ENCODE measurements around the gene NAGLU. TPM values are rescaled to one million over a fixed set of nuclear protein-coding genes. Genes with fewer than 3 reads are reported as not detected.

NAGLU gene
- total and polyA plus RNA-seq, 2 of the 13 experiments (the other 11 are each of a cell fraction or from before 2014, with no cell fraction given), result 28.2 to 40.1 TPM

DNA sequence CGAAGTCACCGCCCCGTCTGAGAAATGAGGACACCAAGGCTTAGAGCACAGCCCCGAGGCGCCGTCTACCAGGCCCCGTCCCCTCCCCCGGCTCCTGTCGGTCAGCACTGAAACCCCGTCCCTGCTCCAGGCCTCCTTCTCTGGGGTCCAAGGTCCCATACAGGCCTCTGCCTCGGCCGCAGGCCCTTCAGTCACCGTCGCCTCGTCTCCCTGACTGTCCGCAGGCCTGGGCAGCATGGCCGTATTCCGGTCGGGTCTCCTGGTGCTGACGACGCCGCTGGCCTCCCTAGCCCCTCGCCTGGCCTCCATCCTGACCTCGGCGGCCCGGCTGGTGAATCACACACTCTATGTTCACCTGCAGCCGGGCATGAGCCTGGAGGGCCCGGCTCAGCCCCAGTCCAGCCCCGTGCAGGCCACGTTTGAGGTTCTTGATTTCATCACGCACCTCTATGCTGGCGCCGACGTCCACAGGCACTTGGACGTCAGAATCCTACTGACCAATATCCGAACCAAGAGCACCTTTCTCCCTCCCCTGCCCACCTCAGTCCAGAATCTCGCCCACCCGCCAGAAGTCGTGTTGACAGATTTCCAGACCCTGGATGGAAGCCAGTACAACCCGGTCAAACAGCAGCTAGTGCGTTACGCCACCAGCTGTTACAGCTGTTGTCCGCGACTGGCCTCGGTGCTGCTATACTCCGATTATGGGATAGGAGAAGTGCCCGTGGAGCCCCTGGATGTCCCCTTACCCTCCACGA lies 26.5 kb downstream of the NAGLU start (continued):
- TF ChIP-seq ZNF879 (CRISPR knock-in tag; IDR thresholded peaks at IDR 0.05), result peak; percentile 88
- TF ChIP-seq, protein P1, sequence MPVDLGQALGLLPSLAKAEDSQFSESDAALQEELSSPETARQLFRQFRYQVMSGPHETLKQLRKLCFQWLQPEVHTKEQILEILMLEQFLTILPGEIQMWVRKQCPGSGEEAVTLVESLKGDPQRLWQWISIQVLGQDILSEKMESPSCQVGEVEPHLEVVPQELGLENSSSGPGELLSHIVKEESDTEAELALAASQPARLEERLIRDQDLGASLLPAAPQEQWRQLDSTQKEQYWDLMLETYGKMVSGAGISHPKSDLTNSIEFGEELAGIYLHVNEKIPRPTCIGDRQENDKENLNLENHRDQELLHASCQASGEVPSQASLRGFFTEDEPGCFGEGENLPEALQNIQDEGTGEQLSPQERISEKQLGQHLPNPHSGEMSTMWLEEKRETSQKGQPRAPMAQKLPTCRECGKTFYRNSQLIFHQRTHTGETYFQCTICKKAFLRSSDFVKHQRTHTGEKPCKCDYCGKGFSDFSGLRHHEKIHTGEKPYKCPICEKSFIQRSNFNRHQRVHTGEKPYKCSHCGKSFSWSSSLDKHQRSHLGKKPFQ (CRISPR knock-in tag; IDR thresholded peaks at IDR 0.05; ENCODE audit: insufficient replicate concordance), result no peak
- TF ChIP-seq KDM4B (CRISPR knock-in tag; IDR thresholded peaks at IDR 0.05), result no peak
- TF ChIP-seq PAX8 (CRISPR knock-in tag; IDR thresholded peaks at IDR 0.05; ENCODE audit: borderline replicate concordance), result peak; percentile 69; the same call in 1 of the 2 replicates
- TF ChIP-seq ZNF788 (CRISPR knock-in tag; IDR thresholded peaks at IDR 0.05; ENCODE audit: borderline replicate concordance), result no peak; the same call in none of the 2 replicates
- TF ChIP-seq ZNF512 (CRISPR knock-in tag; IDR thresholded peaks at IDR 0.05), result 0 out of 2 replicates have a peak, but pooled peaks have one; percentile 15
- peak; percentile 57; the same call in 1 of the 2 replicates for TF ChIP-seq PRMT3 (CRISPR knock-in tag; IDR thresholded peaks at IDR 0.05; ENCODE audit: borderline replicate concordance, low read depth)
- TF ChIP-seq ZNF883 (CRISPR knock-in tag; IDR thresholded peaks at IDR 0.05; ENCODE audit: not compliant biosample characterization), result no peak
- TF ChIP-seq ISL2 (CRISPR knock-in tag; IDR thresholded peaks at IDR 0.05), result no peak
- no peak for TF ChIP-seq NFRKB (IDR thresholded peaks at IDR 0.05)
- TF ChIP-seq STAG1 (CRISPR knock-in tag; IDR thresholded peaks at IDR 0.05), result no peak
- peak; percentile 87 for TF ChIP-seq TGIF2 (CRISPR knock-in tag; IDR thresholded peaks at IDR 0.05)
- no peak for TF ChIP-seq DMTF1 (CRISPR knock-in tag; IDR thresholded peaks at IDR 0.05)
- no peak for TF ChIP-seq ZBTB49 (CRISPR knock-in tag; IDR thresholded peaks at IDR 0.05; ENCODE audit: borderline replicate concordance)
- TF ChIP-seq ZNF761 (CRISPR knock-in tag; conservative IDR thresholded peaks at IDR 0.05), result peak; percentile 89
- no peak for TF ChIP-seq NONO (IDR thresholded peaks at IDR 0.05)
- TF ChIP-seq NONO (CRISPR knock-in tag; conservative IDR thresholded peaks at IDR 0.05), result peak; percentile 20; the same call in 1 of the 2 replicates
- TF ChIP-seq, protein P2, sequence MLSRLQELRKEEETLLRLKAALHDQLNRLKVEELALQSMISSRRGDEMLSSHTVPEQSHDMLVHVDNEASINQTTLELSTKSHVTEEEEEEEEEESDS (CRISPR knock-in tag; IDR thresholded peaks at IDR 0.05; ENCODE audit: borderline replicate concordance), result no peak
- no peak for TF ChIP-seq NFE2 (CRISPR knock-in tag; IDR thresholded peaks at IDR 0.05)
- no peak for TF ChIP-seq MAFK (conservative IDR thresholded peaks at IDR 0.05 in 1 of 2, IDR thresholded peaks at IDR 0.05 in 1 of 2; ENCODE audit: low read length in 2 of 2)
- 0 out of 2 replicates have a peak, but pooled peaks have one; percentile 44 for TF ChIP-seq ZNF138 (CRISPR knock-in tag; IDR thresholded peaks at IDR 0.05; ENCODE audit: low read depth)
- no peak for TF ChIP-seq ZFP62 (CRISPR knock-in tag; IDR thresholded peaks at IDR 0.05)

All from HepG2 (cell line).